GM13976 (cell line): ENCODE data around the gene PSMA2.

Experiments
- DNase-seq: peaks from one replicate; pipeline ENCODE4 v3.0.0; 2012; ENCODE audit warnings: low spot score
- in situ Hi-C: fragments of 300-500 bp; cut with MboI; formaldehyde crosslinking; loops from one replicate; pipeline ENCODE4 v1.12.0; 2022; ENCODE audit warnings: low sequenced_read_pairs, mixed read lengths, inconsistent platforms; ENCODE audit not compliant: unreplicated experiment
- TF ChIP-seq, protein P1 (sequence below): IDR thresholded peaks from 2 replicates; pipeline ENCODE4 v1.5.1; 2012; ENCODE audit warnings: borderline replicate concordance, mild to moderate bottlenecking; ENCODE audit not compliant: insufficient read depth; ENCODE audit errors: extremely low read depth, missing control alignments, control extremely low read depth

PSMA2 gene

DNA sequence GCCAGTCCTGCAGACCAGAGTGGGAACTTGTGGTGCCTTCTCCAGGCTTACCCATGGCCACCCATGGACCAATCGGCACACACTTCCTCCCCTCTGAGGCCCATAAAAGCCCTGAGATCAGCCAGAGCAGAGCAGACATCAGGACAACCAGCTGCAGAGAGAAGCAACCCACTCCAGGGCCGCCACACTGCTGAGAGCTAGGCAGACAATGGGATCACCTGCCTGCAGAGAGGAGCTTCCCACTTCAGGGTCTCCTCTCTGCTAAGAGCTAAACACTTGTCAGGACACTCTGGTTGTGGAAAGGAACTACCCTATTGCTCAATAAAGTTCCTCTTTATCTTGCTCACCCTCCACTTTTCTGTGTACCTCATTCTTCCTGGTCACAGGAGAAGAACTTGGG lies 54.1 kb downstream of the PSMA2 start:
- DNase-seq = no peak
- in situ Hi-C loops = no loop called here
- TF ChIP-seq, protein P1, sequence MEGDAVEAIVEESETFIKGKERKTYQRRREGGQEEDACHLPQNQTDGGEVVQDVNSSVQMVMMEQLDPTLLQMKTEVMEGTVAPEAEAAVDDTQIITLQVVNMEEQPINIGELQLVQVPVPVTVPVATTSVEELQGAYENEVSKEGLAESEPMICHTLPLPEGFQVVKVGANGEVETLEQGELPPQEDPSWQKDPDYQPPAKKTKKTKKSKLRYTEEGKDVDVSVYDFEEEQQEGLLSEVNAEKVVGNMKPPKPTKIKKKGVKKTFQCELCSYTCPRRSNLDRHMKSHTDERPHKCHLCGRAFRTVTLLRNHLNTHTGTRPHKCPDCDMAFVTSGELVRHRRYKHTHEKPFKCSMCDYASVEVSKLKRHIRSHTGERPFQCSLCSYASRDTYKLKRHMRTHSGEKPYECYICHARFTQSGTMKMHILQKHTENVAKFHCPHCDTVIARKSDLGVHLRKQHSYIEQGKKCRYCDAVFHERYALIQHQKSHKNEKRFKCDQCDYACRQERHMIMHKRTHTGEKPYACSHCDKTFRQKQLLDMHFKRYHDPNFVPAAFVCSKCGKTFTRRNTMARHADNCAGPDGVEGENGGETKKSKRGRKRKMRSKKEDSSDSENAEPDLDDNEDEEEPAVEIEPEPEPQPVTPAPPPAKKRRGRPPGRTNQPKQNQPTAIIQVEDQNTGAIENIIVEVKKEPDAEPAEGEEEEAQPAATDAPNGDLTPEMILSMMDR = no peak

DNA sequence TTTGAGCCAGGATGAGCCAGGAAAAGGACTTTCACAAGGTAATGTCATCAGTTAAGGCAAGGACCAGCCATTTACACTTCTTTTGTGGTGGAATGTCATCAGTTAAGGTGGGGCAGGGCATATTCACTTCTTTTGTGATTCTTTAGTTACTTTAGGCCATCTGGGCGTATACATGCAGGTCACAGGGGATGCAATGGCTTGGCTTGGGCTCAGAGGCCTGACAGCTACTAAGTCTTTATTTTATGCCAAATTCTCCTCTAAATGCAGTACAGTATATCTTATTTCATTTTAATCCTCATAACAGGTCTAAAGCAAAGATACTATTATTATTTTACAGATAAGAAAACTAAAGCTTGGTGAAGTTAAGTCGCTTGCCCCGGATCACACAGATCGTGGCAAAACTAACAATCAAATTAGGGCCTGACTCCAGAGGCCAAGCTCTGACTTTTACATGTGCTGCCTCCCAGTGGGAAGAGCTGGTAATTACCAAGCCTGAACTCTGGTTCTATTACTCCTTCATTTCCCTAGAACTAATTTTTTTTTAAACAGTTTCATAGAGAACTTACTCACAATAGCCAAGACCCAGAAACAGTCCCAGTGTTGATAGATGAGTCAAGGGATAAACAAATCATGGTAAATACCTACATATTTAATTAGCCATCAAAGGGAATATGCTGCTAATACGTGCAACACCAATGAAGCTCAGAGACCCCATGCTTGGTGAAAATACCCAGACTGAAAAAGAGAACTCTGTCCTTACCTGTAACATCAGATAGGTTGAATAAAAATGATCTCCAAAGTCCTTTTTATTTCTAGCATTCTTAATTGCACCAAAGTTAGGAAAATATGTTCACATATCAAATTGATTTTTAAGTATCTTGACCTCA lies 55.5 kb downstream of the PSMA2 start:
- in situ Hi-C loops = no loop called here
- DNase-seq = peak; percentile 72
- TF ChIP-seq, protein P1 = peak; percentile 75

DNA sequence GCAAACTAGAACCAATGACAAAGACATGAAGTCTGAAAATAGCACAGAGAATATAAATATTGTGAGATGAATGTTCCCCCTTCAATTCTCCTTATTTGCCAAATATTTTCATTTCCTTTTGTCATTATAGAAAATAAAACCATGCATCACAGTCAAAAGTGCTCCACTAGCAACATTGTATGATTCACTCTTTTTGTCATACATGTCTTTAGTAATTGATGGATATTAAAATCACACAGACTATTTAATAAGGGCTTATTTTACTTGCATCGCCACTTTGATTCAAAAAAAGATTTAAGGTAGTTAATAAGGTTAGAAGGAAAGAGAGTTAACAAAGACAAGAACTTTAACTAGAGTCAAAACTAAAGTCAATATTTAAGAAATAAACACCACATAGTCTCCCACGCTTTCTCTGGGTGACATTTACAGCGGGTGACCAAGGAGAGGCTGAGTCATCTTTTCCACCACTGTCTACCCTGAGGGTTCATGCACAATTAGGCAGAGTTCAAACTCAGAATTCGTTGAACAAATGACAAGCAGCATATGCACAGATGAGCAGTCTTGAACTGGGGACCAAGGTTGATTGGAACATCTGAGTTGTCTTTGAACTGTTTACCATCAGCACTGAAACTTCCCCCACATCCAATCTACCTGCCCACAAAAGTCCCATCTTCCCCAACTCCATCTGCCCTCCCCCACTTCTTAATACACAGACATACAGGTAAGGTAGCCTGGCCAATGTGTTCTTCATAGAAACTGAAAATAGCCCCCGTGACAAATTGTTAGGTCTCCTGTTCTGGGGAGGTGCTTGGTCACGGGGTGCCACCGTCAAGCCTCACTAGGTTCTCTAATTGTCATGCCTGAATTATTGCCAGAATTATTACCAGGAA lies 62.6 kb downstream of the PSMA2 start:
- in situ Hi-C loops = no loop called here
- peak; percentile 73 for DNase-seq
- TF ChIP-seq, protein P1 = no peak

DNA sequence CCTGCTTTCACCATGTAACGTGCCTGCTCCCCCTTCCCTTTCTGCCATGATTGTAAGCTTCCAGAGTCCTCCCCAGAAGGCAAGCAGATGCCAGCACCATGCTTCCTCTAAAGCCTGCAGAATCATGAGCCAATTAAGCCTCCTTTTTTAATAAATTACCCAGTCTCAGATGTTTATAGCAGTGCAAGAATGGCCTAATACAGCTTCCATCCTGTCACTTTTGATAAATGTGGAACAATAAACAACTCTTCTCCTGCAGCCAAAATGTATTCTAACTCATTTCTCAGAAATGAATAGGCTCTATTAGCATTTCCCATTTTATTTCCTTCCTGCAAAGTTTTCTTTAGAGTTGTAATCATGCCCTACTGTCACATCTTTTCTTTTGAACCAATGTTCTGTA lies 63.5 kb downstream of the PSMA2 start:
- no peak for DNase-seq
- TF ChIP-seq, protein P1 = no peak
- in situ Hi-C loops = no loop called here
